ENCODE results near the gene PCP4. TPM values are rescaled to one million over a fixed set of nuclear protein-coding genes. Genes with fewer than 3 reads are reported as not detected.

Gene PCP4
- total RNA-seq, 1 experiment from 2014 or later: 1.6 TPM

GRCh38 chr21:39904457-39904856, 37.2 kb downstream of the PCP4 start (continued):
- no peak for TF ChIP-seq ZMAT4 (CRISPR knock-in tag; IDR thresholded peaks at IDR 0.05)
- no peak for TF ChIP-seq IRF2 (CRISPR knock-in tag; IDR thresholded peaks at IDR 0.05; ENCODE audit: borderline replicate concordance, low read depth)
- no peak for TF ChIP-seq USF2 (CRISPR knock-in tag; IDR thresholded peaks at IDR 0.05)
- TF ChIP-seq ZNF138 (CRISPR knock-in tag; conservative IDR thresholded peaks at IDR 0.05): no peak
- TF ChIP-seq ZNF396 (CRISPR knock-in tag; IDR thresholded peaks at IDR 0.05; ENCODE audit: borderline replicate concordance): no peak
- TF ChIP-seq RELA (CRISPR knock-in tag; IDR thresholded peaks at IDR 0.05; ENCODE audit: borderline replicate concordance): no peak
- no peak for TF ChIP-seq PRRX2 (CRISPR knock-in tag; IDR thresholded peaks at IDR 0.05)
- TF ChIP-seq ESRRA (CRISPR knock-in tag; IDR thresholded peaks at IDR 0.05; ENCODE audit: borderline replicate concordance): no peak
- TF ChIP-seq HMGA2 (CRISPR knock-in tag; IDR thresholded peaks at IDR 0.05): no peak
- no peak for TF ChIP-seq ZSCAN18 (CRISPR knock-in tag; IDR thresholded peaks at IDR 0.05)
- no peak for TF ChIP-seq AR (CRISPR knock-in tag; IDR thresholded peaks at IDR 0.05)
- no peak for TF ChIP-seq ATF6 (CRISPR knock-in tag; IDR thresholded peaks at IDR 0.05)
- no peak for TF ChIP-seq EMX1 (CRISPR knock-in tag; IDR thresholded peaks at IDR 0.05)
- TF ChIP-seq CREM (CRISPR knock-in tag; IDR thresholded peaks at IDR 0.05): no peak
- no peak for TF ChIP-seq ZBTB21 (CRISPR knock-in tag; IDR thresholded peaks at IDR 0.05; ENCODE audit: borderline replicate concordance)
- TF ChIP-seq STAT6 (CRISPR knock-in tag; conservative IDR thresholded peaks at IDR 0.05; ENCODE audit: low read depth): no peak
- no peak for TF ChIP-seq ZNF317 (CRISPR knock-in tag; IDR thresholded peaks at IDR 0.05; ENCODE audit: borderline replicate concordance, low read depth)
- no peak for TF ChIP-seq OVOL2 (CRISPR knock-in tag; IDR thresholded peaks at IDR 0.05; ENCODE audit: borderline replicate concordance)
